PC-3 (cell line): Measurements from ENCODE around the gene CEP70.

Experiments
- EZH2 ChIP-seq: fragments of 300-600 bp; sonication (generic); IDR thresholded peaks from one replicate; pipeline ENCODE4 v1.6.1; 2017; ENCODE audit warnings: antibody characterized with exemption, mild to moderate bottlenecking, low read length; ENCODE audit not compliant: unreplicated experiment
- EZH2phosphoT487 ChIP-seq: fragments of 300-600 bp; sonication (generic); IDR thresholded peaks from 2 replicates; pipeline ENCODE4 v1.6.1; 2018; ENCODE audit warnings: mild to moderate bottlenecking, antibody characterized with exemption, low read length, borderline replicate concordance
- TF ChIP-seq, protein P1 (sequence below): fragments of 300-600 bp; sonication (generic); conservative IDR thresholded peaks from 2 replicates; pipeline ENCODE4 v1.5.1; 2017; ENCODE audit warnings: antibody characterized with exemption, low read depth, mild to moderate bottlenecking, low read length

DNA sequence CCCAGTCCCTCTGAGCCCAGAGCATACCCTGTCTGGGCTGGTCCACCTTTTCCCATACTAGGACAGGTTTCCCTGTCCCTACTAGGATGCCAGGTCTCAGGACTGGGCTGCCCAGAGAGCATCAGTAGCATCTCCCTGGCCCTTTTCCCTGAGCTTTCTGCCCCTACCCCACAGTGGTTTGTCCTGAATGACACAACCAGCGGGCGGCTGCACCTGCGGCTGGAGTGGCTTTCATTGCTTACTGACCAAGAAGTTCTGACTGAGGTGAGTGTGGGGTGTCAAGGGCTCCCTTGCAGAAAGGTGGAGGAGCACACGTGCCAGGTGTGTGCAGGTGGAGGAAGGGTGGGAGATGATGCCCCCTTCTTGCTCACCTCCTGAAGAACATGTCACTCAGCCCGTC, 126.1 kb downstream of the CEP70 start:
- TF ChIP-seq, protein P1, sequence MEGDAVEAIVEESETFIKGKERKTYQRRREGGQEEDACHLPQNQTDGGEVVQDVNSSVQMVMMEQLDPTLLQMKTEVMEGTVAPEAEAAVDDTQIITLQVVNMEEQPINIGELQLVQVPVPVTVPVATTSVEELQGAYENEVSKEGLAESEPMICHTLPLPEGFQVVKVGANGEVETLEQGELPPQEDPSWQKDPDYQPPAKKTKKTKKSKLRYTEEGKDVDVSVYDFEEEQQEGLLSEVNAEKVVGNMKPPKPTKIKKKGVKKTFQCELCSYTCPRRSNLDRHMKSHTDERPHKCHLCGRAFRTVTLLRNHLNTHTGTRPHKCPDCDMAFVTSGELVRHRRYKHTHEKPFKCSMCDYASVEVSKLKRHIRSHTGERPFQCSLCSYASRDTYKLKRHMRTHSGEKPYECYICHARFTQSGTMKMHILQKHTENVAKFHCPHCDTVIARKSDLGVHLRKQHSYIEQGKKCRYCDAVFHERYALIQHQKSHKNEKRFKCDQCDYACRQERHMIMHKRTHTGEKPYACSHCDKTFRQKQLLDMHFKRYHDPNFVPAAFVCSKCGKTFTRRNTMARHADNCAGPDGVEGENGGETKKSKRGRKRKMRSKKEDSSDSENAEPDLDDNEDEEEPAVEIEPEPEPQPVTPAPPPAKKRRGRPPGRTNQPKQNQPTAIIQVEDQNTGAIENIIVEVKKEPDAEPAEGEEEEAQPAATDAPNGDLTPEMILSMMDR = no peak
- no peak for TF ChIP-seq EZH2phosphoT487
- no peak for TF ChIP-seq EZH2
